Measurements from ENCODE around the gene IFNL1.

- TF ChIP-seq REST (IDR thresholded peaks at IDR 0.05; ENCODE audit: insufficient read depth in 1 of 2, low read depth in 2 of 2, low read length in 2 of 2) (no peak), FOXP2 (optimal IDR thresholded peaks at IDR 0.05; ENCODE audit: borderline replicate concordance, extremely low read depth, extremely low read length, insufficient read depth) (no peak)
Measured at GRCh38 chr19:39306075-39306474, 9.9 kb downstream of the IFNL1 start.

Data from PFSK-1 (cell line).